Fibroblast of the aortic adventitia (primary cell): ENCODE results near the gene HSD17B14. TPM values are rescaled to one million over a fixed set of nuclear protein-coding genes. Genes with fewer than 3 reads are reported as not detected.

Experiments used
- DNase-seq: peaks from one replicate; pipeline ENCODE4 v3.0.0-alpha.2; 2010; ENCODE audit warnings: low read depth
- H3K4me3 ChIP-seq: 2 replicates; pipeline ENCODE4 v1.5.1; 2011; ENCODE audit warnings: low read depth, mild to moderate bottlenecking, control low read depth, low read length, moderate library complexity
- CTCF ChIP-seq: IDR thresholded peaks from 2 replicates; pipeline ENCODE4 v1.5.1; 2011; ENCODE audit warnings: mild to moderate bottlenecking, low read length, control low read depth, inconsistent platforms; ENCODE audit not compliant: insufficient read depth
- total RNA-seq: library from RNA; depleted of rRNA; stranded (reverse); fragments of >200 nt; gene quantifications from 2 replicates; pipeline ENCODE4 v1.2.3, GENCODE V29; 2012; ENCODE audit warnings: low replicate concordance

HSD17B14 gene
- total RNA-seq, 1 donor, result 3.6 TPM

- no peak for TF ChIP-seq CTCF
- no peak for DNase-seq
- H3K4me3 ChIP-seq, result no peak overlapping the region
Measured at GRCh38 chr19:48861313-48861712, 25.0 kb upstream of the HSD17B14 start.

DNA sequence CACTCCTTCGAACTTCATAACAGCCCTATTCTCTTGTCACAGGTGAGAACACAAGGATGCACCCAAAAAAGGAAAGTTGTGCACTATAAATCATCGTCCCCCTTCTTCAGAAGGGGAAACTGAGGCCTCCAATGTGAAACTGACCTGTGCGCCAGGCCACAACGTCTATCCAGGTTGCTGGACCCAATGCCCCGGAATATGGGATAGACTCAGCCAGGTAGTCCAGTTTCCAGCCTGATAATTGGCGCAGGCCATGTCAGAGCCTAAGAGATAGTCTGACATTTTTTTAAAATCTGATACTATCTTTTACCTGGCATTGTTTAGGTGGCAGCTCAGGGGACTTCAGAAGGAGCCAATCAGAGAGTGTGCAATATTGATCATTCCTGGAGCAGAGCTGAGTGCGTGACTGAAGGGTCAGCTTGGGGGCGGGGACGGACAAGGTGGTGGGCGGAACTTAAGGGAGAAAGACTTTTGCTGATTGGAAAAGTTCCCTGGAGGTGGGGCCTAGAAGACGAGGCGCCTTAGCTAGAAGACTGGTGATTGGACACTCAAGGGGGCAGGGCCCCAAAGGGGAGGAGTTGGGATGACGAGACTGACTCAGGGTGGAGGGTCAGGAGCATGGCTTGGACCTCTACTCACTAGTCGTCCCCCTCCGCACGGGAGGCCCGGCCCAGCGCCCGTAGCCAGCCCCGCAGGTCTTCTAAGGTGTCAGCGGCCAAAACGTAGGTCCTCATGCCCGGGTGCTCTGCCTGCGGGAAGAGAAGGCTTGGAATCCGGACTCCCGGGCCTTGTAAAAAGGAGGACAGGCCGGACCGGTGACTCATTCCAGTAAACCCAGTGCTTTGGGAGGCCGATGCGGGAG is 23.7 kb upstream of the HSD17B14 start:
- TF ChIP-seq CTCF, result no peak
- no peak for DNase-seq
- no peak overlapping the region for H3K4me3 ChIP-seq

DNA sequence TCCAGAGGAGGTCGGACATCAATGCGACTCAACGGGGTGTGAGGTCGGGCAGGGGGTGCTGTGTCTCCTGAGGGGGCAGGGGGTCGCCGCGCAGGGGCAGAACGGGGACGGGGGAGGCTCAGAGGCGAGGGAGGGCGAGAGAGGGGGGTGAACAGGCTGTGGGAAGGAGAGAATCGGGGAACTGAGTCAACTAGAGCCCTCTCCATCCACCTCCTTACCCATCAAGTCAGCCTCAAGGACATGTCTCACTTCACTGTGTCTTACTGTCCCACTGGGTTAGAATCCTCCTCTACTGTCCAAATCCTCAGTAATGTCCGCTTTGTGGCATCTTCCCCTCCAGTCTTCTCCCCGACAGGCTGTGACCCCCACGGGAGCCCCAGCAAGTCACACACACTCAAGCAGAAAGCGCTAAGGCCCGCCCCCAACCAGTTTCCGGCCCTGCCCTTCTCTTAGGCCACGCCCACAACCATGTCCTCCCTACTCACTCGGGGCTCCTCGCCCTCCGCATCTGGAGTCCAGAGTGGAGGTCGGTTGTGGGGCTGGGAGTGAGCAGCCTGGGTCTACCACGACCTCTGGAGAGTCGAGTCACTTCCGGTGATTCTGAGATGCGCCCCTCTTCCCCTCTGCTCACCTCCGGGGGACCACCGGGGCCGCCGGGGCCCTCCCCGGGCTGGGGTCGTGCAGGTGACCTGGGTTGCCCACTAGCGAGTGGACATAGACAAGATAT is 22.9 kb upstream of the HSD17B14 start:
- TF ChIP-seq CTCF, result no peak
- DNase-seq, result no peak
- no peak overlapping the region for H3K4me3 ChIP-seq

GRCh38 chr19:48856921-48857320 is 20.6 kb upstream of the HSD17B14 start:
- H3K4me3 ChIP-seq, result no peak overlapping the region
- DNase-seq, result no peak
- TF ChIP-seq CTCF, result no peak

- no peak for TF ChIP-seq CTCF
- no peak overlapping the region for H3K4me3 ChIP-seq
- DNase-seq, result no peak
Measured at GRCh38 chr19:48854103-48854502, 17.8 kb upstream of the HSD17B14 start.

- TF ChIP-seq CTCF, result no peak
- DNase-seq, result no peak
- H3K4me3 ChIP-seq, result no peak overlapping the region
Measured at GRCh38 chr19:48853483-48853882, 17.2 kb upstream of the HSD17B14 start.
